CD14-positive monocyte (primary cell): ENCODE measurements around the gene SPOP. TPM values are rescaled to one million over a fixed set of nuclear protein-coding genes. Genes with fewer than 3 reads are reported as not detected.
A peak's percentile ranks its signal among the peaks of the same experiment; 100 is the strongest.
"Not testable (repeated sequence)": the region's sequence is repeated elsewhere in the genome, so short reads cannot be mapped to it uniquely, and the experiment has no call there.

Experiments
- DNase-seq, 3 donors: peaks; one replicate each; pipeline ENCODE4 v3.0.0-alpha.2; 2011 to 2022
- H2AFZ ChIP-seq: 2 replicates; pipeline ENCODE4 v1.6.0; 2012; ENCODE audit warnings: mild to moderate bottlenecking, low read depth, low read length, inconsistent platforms; ENCODE audit not compliant: insufficient read depth, poor library complexity, severe bottlenecking
- H3K27ac ChIP-seq, 2 donors: 1 replicate in 1 of 2; 2 replicates in 1 of 2; pipeline ENCODE4 v1.5.1; 2012 to 2013; ENCODE audit warnings: low read length in 2 of 2, control low read depth in 1 of 2, inconsistent platforms in 1 of 2, low read depth in 1 of 2, mild to moderate bottlenecking in 1 of 2
- H3K27me3 ChIP-seq, 2 donors: one replicate each; pipeline versions ENCODE4 v1.6.0 to v1.6.1; 2011 to 2013; ENCODE audit warnings: low read length in 2 of 2; ENCODE audit not compliant: control insufficient read depth in 2 of 2, insufficient read depth in 2 of 2
- H3K36me3 ChIP-seq, 2 donors: replicated peaks in 1 of 2; 1 replicate in 1 of 2; 2 replicates in 1 of 2; pipeline versions ENCODE4 v1.5.1 to v1.6.1; 2012 to 2013; ENCODE audit warnings: low read length in 2 of 2, control low read depth in 1 of 2, inconsistent platforms in 1 of 2, mild to moderate bottlenecking in 1 of 2; ENCODE audit not compliant: insufficient read depth in 2 of 2, control insufficient read depth in 1 of 2
- H3K4me1 ChIP-seq, 2 donors: 1 replicate in 1 of 2; 2 replicates in 1 of 2; pipeline versions ENCODE4 v1.5.1 to v1.6.1; 2012 to 2013; ENCODE audit warnings: low read length in 2 of 2, control low read depth in 1 of 2, inconsistent platforms in 1 of 2, mild to moderate bottlenecking in 1 of 2, moderate library complexity in 1 of 2; ENCODE audit not compliant: insufficient read depth in 2 of 2, control insufficient read depth in 1 of 2
- H3K4me2 ChIP-seq: replicated peaks from 2 replicates; pipeline ENCODE3; 2012; ENCODE audit warnings: low read length, moderate library complexity, mild to moderate bottlenecking; ENCODE audit not compliant: poor library complexity, severe bottlenecking; ENCODE audit errors: extremely low read depth
- H3K4me3 ChIP-seq, 3 experiments: fragments of 200-600 bp in 1 of 3; sonication (generic) in 1 of 3; replicated peaks in 1 of 3; 1 replicate in 2 of 3; 2 replicates in 1 of 3; pipeline ENCODE4 v1.5.1; 2011 to 2013; ENCODE audit warnings: low read length in 3 of 3, mild to moderate bottlenecking in 3 of 3, control low read depth in 2 of 3, low read depth in 2 of 3, inconsistent platforms in 1 of 3, moderate library complexity in 1 of 3
- H3K79me2 ChIP-seq: 2 replicates; pipeline ENCODE4 v1.6.0; 2012; ENCODE audit warnings: mild to moderate bottlenecking, control low read depth, inconsistent platforms, low read length, moderate library complexity; ENCODE audit not compliant: insufficient read depth
- H3K9ac ChIP-seq: 2 replicates; pipeline ENCODE4 v1.6.0; 2017; ENCODE audit warnings: low read length, mild to moderate bottlenecking; ENCODE audit not compliant: insufficient read depth, poor library complexity, severe bottlenecking
- H3K9me3 ChIP-seq, 2 donors: replicated peaks in 1 of 2; 1 replicate in 1 of 2; 2 replicates in 1 of 2; pipeline versions ENCODE4 v1.5.1 to v1.6.1; 2012 to 2013; ENCODE audit warnings: low read length in 2 of 2, control low read depth in 1 of 2; ENCODE audit not compliant: control insufficient read depth in 1 of 2, insufficient read depth in 1 of 2
- H4K20me1 ChIP-seq: 2 replicates; pipeline ENCODE4 v1.6.0; 2012; ENCODE audit warnings: mild to moderate bottlenecking, low read length, control low read depth, moderate library complexity; ENCODE audit not compliant: insufficient read depth
- H3K27ac Mint-ChIP-seq, 7 donors: one replicate each; pipeline ENCODE4 v1.8.0; 2020; ENCODE audit warnings: mild to moderate bottlenecking in 7 of 7, mixed read lengths in 7 of 7, moderate library complexity in 6 of 7, inconsistent platforms in 2 of 7
- H3K27me3 Mint-ChIP-seq, 3 donors: one replicate each; pipeline ENCODE4 v1.8.0; 2021 to 2022; ENCODE audit warnings: low read depth in 3 of 3, mild to moderate bottlenecking in 3 of 3, mixed read lengths in 3 of 3, moderate library complexity in 3 of 3, inconsistent platforms in 1 of 3
- H3K36me3 Mint-ChIP-seq, 2 donors: one replicate each; pipeline ENCODE4 v1.8.0; 2020; ENCODE audit warnings: mixed read lengths in 2 of 2, inconsistent platforms in 1 of 2, mild to moderate bottlenecking in 1 of 2
- H3K4me1 Mint-ChIP-seq: one replicate; pipeline ENCODE4 v1.8.0; 2020; ENCODE audit warnings: mild to moderate bottlenecking, mixed read lengths
- H3K4me3 Mint-ChIP-seq, 2 donors: one replicate each; pipeline ENCODE4 v1.8.0; 2020; ENCODE audit warnings: mild to moderate bottlenecking in 2 of 2, mixed read lengths in 2 of 2, moderate library complexity in 1 of 2
- H3K9me3 Mint-ChIP-seq, 7 donors: one replicate each; pipeline ENCODE4 v1.8.0; 2020 to 2022; ENCODE audit warnings: mixed read lengths in 7 of 7, mild to moderate bottlenecking in 6 of 7, moderate library complexity in 6 of 7, inconsistent platforms in 2 of 7
- WGBS: methylation state at CpG from one replicate; pipeline ENCODE4 v1.1.5; 2013; ENCODE audit warnings: missing lambda C conversion rate; ENCODE audit not compliant: insufficient coverage; 5-methylcytosine and 5-hydroxymethylcytosine counted together
- intact Hi-C, 2 donors: fragments of 100-400 bp; cut with micrococcal nuclease; formaldehyde crosslinking; loops; one replicate each; pipeline versions ENCODE4 v1.15.0 to v1.15.1; 2023
- polyA plus RNA-seq, 3 donors: library from polyadenylated mRNA; depleted of rRNA in 1 of 3; unstranded in 2 of 3; stranded (reverse) in 1 of 3; fragments of 300-500 nt in 2 of 3; fragments of >200 nt in 1 of 3; fragmentation: Illumina TruSeq in 2 of 3; gene quantifications; 1 replicate in 2 of 3; 2 replicates in 1 of 3; pipeline ENCODE4 v1.2.3, GENCODE V29; 2012 to 2021
- TF ChIP-seq, protein P1 (sequence below): fragments of 200-600 bp; IDR thresholded peaks from one replicate; pipeline ENCODE4 v1.8.0; 2022; ENCODE audit warnings: antibody characterized with exemption, mild to moderate bottlenecking

SPOP gene
- polyA plus RNA-seq, 3 donors: 41.3 to 65.5 (median 63.2) TPM

- H3K27ac Mint-ChIP-seq: peak overlapping the region in 3 of 7 donors; percentile 20 to 40 (median 37)
- 80% methylated on average over 5 of the region's 7 CpGs for WGBS
- Histone ChIP-seq H3K9ac (no peak overlapping the region), H3K27ac (no peak overlapping the region), H4K20me1 (no peaks in the 10 kb centered on the region), H2AFZ (no peak overlapping the region), H3K27me3 (no peaks in the 10 kb centered on the region), H3K36me3 (peaks cover 13 to 48% of the 10 kb centered on the region in 2 donors), H3K4me3 (no peak overlapping the region), H3K4me1 (peaks cover 22 to 23% of the 10 kb centered on the region in 2 donors), H3K4me2 (no peak overlapping the region), H3K79me2 (peaks cover 51% of the 10 kb centered on the region), H3K9me3 (no peaks in the 10 kb centered on the region)
- peaks cover 38 to 64% of the 10 kb centered on the region in 2 donors for H3K36me3 Mint-ChIP-seq
- peaks cover 0 to 2% (median 0%) of the 10 kb centered on the region in 3 donors for H3K27me3 Mint-ChIP-seq
- TF ChIP-seq, protein P1, sequence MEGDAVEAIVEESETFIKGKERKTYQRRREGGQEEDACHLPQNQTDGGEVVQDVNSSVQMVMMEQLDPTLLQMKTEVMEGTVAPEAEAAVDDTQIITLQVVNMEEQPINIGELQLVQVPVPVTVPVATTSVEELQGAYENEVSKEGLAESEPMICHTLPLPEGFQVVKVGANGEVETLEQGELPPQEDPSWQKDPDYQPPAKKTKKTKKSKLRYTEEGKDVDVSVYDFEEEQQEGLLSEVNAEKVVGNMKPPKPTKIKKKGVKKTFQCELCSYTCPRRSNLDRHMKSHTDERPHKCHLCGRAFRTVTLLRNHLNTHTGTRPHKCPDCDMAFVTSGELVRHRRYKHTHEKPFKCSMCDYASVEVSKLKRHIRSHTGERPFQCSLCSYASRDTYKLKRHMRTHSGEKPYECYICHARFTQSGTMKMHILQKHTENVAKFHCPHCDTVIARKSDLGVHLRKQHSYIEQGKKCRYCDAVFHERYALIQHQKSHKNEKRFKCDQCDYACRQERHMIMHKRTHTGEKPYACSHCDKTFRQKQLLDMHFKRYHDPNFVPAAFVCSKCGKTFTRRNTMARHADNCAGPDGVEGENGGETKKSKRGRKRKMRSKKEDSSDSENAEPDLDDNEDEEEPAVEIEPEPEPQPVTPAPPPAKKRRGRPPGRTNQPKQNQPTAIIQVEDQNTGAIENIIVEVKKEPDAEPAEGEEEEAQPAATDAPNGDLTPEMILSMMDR: no peak
- H3K4me3 Mint-ChIP-seq: no peak overlapping the region
- peaks cover 0 to 9% (median 0%) of the 10 kb centered on the region in 7 donors for H3K9me3 Mint-ChIP-seq
- peaks cover 48% of the 10 kb centered on the region for H3K4me1 Mint-ChIP-seq
- no peak for DNase-seq
- intact Hi-C loops: loop anchor here in 1 of 2 donors (5.0 kb wide), 1 partner anchor 37 kb away; the partner anchor contains the start of gene FAM117A
These were observed 47.7 kb upstream of the SPOP start for GRCh38 chr17:49725452-49726130.

DNA sequence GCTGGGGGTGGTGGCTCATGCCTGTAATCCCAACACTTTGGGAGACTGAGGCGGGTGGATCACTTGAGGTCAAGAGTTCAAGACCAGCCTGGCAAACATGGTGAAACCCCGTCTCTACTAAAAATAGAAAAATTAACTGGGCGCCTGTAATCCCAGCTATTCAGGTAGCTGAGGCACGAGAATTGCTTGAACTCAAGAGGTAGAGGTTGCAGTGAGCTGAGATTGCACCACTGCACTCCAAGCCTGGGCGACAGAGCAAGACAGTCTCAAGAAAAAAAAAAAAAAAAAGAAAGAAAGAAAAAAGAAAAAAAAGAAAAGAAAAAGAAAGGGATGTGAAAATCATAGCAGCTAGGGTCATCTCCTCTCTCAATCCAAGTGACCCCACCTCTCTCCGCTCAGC lies 46.7 kb upstream of the SPOP start:
- H3K9ac ChIP-seq, H3K9me3 ChIP-seq, H3K4me3 ChIP-seq, H3K4me3 Mint-ChIP-seq, H4K20me1 ChIP-seq, intact Hi-C loops, DNase-seq, H3K9me3 Mint-ChIP-seq, H3K27me3 ChIP-seq, H2AFZ ChIP-seq, H3K4me2 ChIP-seq, H3K27ac ChIP-seq, H3K27me3 Mint-ChIP-seq: not testable (repeated sequence)
- Histone ChIP-seq H3K4me1 (peaks cover 22 to 23% of the 10 kb centered on the region in 2 donors), H3K79me2 (peaks cover 41% of the 10 kb centered on the region), H3K36me3 (peaks cover 19 to 52% of the 10 kb centered on the region in 2 donors)
- peak overlapping the region in 2 of 7 donors; percentile 43 to 51 for H3K27ac Mint-ChIP-seq
- peaks cover 44% of the 10 kb centered on the region for H3K4me1 Mint-ChIP-seq
- peaks cover 46 to 65% of the 10 kb centered on the region in 2 donors for H3K36me3 Mint-ChIP-seq
- WGBS: 92% methylated on average over 2 of the region's 6 CpGs
